GM12865 (cell line): ENCODE data around the gene ARHGAP1.

Experiments
- DNase-seq: peaks from one replicate; pipeline ENCODE4 v3.0.0; 2010; ENCODE audit warnings: low read depth
- H3K4me3 ChIP-seq: 2 replicates; pipeline ENCODE4 v1.5.1; 2011; ENCODE audit warnings: mild to moderate bottlenecking, low read depth, low read length, control low read depth
- CTCF ChIP-seq: IDR thresholded peaks from 2 replicates; pipeline ENCODE4 v1.5.1; 2011; ENCODE audit warnings: low read length, control low read depth, low read depth, inconsistent platforms; ENCODE audit not compliant: insufficient read depth; ENCODE audit errors: missing control alignments

ARHGAP1 gene

DNA sequence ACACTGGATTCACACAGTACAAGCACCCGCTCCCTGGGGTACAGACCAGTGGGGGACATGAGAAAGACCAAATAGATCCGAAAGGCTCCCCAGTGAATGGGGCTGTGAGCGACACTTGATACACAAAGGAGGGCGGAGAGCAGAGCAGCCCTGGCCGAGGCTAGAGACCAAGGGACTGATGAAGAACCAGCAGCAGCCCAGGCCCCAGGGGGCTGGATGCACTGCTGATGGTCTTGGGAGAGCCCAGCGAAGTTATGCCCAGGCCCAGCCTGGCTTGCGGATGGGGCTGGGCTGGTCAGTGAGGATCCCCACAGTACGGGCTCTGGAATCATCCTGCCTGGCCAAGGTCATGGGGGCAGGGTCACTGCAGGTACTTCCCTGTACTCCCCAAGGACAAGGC lies 23.2 kb downstream of the ARHGAP1 start:
- no peak for DNase-seq
- TF ChIP-seq CTCF = no peak
- H3K4me3 ChIP-seq = no peak overlapping the region

DNA sequence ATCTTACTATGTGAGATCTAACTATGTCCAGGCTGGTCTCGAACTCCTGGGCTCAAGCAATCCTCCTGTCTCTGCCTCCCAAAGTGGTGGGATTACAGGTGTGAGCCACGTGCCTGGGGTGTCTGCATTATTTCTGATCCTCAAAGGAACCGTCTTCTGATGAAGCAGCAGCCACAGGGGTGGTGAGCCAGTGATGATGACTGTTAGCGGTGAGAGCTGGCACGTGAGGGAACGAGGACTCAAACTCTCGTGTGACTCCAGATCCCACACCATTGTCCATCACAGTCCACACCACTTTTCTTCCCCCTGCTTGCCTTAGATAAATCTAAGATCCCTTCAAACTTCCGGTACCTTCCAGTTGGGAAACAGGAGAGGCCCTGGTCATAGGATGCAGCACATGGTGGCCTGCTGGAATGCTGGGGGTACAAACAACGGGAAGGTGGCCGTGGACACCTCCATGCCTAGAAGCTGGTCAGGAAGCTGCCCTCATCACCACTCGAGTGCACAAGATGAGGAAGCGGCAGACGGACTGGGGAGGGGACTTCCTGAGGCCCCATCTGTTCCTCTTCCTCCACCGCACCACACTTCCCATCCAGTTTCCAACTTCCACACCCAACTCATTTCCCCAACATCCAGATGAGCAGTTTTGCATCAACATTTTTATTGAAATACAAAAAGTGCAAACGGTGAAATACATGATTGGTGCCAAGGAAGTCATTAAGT lies 23.8 kb downstream of the ARHGAP1 start:
- no peak overlapping the region for H3K4me3 ChIP-seq
- DNase-seq = no peak
- TF ChIP-seq CTCF = no peak

DNA sequence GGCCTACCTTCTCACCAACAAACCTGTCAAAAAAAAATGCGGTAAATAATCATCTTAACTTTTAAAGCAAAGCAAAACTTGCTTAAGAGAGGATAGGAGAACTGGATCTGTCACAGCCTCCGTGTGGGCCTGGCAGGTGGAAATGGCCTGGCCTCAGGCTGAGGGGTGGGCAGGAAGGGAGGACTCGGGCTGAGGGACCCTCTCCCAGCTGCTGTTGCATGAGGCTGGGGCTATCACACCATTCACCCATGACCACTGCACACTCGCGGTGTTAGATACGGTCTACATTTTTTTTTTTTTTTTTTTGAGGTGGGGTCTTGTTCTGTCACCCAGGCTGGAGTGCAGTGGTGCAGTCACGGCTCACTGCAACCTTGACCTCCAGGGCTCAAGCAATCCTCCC lies 24.5 kb downstream of the ARHGAP1 start:
- TF ChIP-seq CTCF = no peak
- H3K4me3 ChIP-seq = no peak overlapping the region
- no peak for DNase-seq

DNA sequence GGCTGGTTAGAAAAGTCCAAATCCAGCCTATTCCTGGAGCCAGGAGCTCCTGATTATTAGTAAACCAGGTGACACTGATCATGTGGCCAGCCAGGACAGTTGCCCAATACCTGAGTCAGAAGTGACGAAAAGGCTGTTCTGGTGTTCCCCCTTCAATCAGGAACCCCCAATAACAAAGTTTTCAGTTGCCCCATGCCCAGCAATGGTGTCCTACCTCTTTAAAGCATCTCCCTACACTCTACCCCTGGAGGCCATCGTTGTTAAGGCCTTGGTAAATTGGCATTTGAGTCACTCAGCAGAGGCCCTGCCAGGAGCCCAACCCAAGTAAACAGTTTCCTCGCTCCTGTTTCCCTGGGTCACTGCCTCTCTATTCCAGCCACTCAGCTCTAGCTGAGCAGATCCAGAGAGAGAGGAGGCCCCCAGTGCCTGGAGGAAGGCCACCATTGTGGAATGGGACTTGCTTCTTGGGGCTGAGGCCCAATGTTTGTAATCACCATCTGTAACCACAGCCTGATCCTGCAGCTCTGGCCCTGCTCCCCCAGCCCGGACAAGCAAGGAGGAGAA lies 25.0 kb downstream of the ARHGAP1 start:
- H3K4me3 ChIP-seq = no peak overlapping the region
- DNase-seq = no peak
- no peak for TF ChIP-seq CTCF

DNA sequence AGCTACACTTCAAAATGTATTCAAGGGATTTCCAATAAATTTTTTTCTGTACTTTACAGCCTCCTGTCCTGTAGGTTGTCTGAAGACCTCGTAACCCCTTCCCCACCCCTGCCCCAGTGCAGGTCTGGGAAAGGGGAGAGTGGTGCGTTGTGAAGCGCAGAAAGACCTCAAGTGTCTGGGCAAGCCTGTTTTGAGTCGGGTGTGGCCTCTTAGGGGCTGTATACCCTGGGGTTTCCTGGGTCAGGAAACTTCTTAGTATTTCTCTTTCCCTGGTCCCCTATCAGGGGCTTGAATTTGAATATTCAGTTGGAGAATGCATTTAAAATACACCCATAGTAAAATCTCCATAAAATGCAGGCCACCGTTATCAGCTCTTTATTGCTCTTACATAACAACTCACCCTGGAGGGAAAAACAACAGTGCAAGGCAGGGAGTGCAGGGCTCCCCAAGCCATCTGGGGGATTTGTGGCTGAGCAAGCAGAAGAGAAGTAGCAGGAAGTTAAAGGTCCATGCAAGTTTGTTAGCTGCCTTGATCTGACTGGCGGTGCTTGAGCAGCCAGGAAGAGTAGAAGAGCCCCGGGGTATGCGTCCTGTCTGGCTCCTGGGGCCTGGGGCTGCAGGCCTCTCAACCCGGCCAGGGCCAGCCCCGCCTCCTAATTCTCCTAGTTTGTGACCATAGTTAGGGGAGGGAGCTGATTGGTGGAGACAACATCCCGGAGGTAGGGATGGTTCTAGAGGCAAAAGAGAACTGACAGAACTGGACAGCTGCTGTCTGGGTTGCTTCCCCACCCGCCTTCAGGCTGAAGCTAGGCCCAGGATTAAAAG lies 25.7 kb downstream of the ARHGAP1 start:
- no peak for TF ChIP-seq CTCF
- H3K4me3 ChIP-seq = no peak overlapping the region
- no peak for DNase-seq

DNA sequence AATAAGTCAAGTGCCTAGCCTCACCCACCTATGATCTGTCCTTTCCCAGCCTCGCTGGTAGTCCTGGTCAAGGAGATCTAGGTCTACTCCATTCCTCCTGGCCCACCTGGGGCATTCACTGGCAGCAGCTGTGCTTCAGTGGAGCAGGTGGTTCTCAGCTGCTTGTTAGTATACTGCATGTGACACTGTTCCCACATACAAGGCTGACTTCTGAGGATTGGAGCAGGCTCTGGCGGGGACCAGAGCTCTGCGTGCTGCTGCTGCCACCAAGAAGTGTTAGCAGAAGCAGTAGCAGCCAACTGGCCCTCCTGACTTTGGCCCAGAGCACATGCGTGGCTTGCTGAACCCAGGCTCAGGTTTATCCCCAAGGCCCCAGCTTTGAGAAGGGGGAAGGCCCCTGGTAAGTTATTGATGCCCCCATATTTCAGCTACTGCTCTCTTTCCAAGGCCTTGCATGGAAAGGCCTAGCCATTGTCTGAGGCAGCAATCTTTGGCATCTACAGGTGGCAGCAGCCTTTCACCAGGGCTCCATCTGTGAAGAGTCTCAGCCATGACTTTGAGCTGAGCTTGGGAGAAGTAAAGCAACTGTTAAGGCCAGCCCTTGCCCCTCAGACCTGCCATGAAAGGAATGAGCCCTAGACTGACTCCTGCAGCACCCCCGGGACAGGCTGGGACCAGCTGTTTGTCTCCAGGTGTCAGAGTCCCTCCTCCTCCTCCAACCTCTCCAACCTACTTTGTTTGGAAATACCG lies 26.5 kb downstream of the ARHGAP1 start:
- DNase-seq = no peak
- no peak overlapping the region for H3K4me3 ChIP-seq
- no peak for TF ChIP-seq CTCF
